Measurements from ENCODE around the gene SYCP2L. TPM values are rescaled to one million over a fixed set of nuclear protein-coding genes. Genes with fewer than 3 reads are reported as not detected.

The SYCP2L gene
- total RNA-seq, 1 experiment from 2014 or later, result 4.9 TPM

DNA sequence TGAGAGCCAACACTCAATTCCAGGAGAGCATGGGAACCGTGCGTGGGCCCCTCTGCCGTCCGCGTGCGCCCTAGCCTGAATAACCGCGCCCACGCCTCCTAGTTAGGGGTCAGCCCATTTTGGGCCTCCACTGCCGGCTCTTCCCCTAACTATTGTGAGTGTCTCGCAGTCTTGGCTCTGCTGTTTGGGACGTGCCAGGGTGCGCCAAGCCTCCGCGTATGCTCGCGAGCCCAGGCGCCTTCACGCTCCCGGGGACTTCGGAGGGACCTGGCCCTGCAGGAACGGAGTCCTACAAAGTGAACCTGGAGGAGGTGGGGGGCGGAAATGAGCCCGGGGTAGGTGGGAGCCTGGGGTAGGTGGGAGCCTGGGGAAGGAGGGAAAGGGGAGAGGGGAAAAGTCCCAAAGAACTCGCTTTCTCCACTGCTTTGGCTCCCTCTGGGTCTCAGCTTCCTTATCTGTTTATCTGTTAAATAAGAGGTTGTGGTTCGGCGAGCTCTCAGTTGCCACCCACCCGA is 4.1 kb upstream of the SYCP2L start:
- no peak for DNase-seq (ENCODE audit: low read depth, low spot score)
- Histone ChIP-seq H3K4me2 (ENCODE audit: low read length) (no peak overlapping the region), H3K36me3 (ENCODE audit: control insufficient read depth in 1 of 2, insufficient read depth in 2 of 2, low read length in 2 of 2) (no peaks in the 10 kb centered on the region), H3K79me2 (ENCODE audit: insufficient read depth, low read length) (no peaks in the 10 kb centered on the region), H4K20me1 (ENCODE audit: insufficient read depth) (no peaks in the 10 kb centered on the region), H3K4me1 (ENCODE audit: control insufficient read depth in 1 of 2, insufficient read depth in 2 of 2, low read length in 2 of 2) (peaks cover 3 to 6% of the 10 kb centered on the region in 2 experiments; a peak in 1 of 4 replicates), H3K27me3 (ENCODE audit: insufficient read depth, low read length) (no peaks in the 10 kb centered on the region), H3K27ac (ENCODE audit: low read depth, low read length) (no peak overlapping the region), H3K9me2 (ENCODE audit: insufficient read depth) (no peaks in the 10 kb centered on the region), H2AFZ (ENCODE audit: low read depth, low read length, poor library complexity, severe bottlenecking) (no peak overlapping the region), H3K9ac (ENCODE audit: low read length) (no peak overlapping the region), H3K9me3 (ENCODE audit: control insufficient read depth in 1 of 2, insufficient read depth in 1 of 2, low read depth in 1 of 2, low read length in 2 of 2) (no peaks in the 10 kb centered on the region), H3K4me3 (replicated peaks in 1 of 2; ENCODE audit: low read depth in 1 of 2, low read length in 2 of 2) (no peak overlapping the region)
- ChIA-PET POLR2A (no interaction called here), CTCF (no interaction called here), RAD21 (ENCODE audit: low non-redundant PET in 1 of 2, low total read pairs in 2 of 2, uncharacterized antibody in 2 of 2, unreplicated experiment in 2 of 2) (no interaction called here)
- intact Hi-C loops (cut with micrococcal nuclease), result no loop called here
- no TSS peak for BruUV-seq (replicated peaks)
- ATAC-seq, result no peak
- TF ChIP-seq CBX3 (IDR thresholded peaks at IDR 0.05; ENCODE audit: low read depth) (no peak), EZH2phosphoT487 (IDR thresholded peaks at IDR 0.05; ENCODE audit: borderline replicate concordance) (no peak), RAD21 (IDR thresholded peaks at IDR 0.05; ENCODE audit: low read depth) (no peak), EZH2 (IDR thresholded peaks at IDR 0.05) (no peak), CEBPB (IDR thresholded peaks at IDR 0.05; ENCODE audit: low read depth) (no peak), SIN3A (IDR thresholded peaks at IDR 0.05; ENCODE audit: low read depth) (no peak), POLR2AphosphoS5 (IDR thresholded peaks at IDR 0.05; ENCODE audit: low read depth, low read length) (no peak), POLR2A (IDR thresholded peaks at IDR 0.05; ENCODE audit: borderline replicate concordance, extremely low read depth, insufficient read depth, insufficient read length) (no peak), EGR1 (IDR thresholded peaks at IDR 0.05; ENCODE audit: low read depth) (no peak), ZNF274 (IDR thresholded peaks at IDR 0.05; ENCODE audit: low read depth, low read length) (no peak), TCF7L2 (IDR thresholded peaks at IDR 0.05; ENCODE audit: borderline replicate concordance, extremely low read depth, insufficient read depth, insufficient read length) (no peak), JUND (IDR thresholded peaks at IDR 0.05) (no peak)
- TF ChIP-seq, protein P1, sequence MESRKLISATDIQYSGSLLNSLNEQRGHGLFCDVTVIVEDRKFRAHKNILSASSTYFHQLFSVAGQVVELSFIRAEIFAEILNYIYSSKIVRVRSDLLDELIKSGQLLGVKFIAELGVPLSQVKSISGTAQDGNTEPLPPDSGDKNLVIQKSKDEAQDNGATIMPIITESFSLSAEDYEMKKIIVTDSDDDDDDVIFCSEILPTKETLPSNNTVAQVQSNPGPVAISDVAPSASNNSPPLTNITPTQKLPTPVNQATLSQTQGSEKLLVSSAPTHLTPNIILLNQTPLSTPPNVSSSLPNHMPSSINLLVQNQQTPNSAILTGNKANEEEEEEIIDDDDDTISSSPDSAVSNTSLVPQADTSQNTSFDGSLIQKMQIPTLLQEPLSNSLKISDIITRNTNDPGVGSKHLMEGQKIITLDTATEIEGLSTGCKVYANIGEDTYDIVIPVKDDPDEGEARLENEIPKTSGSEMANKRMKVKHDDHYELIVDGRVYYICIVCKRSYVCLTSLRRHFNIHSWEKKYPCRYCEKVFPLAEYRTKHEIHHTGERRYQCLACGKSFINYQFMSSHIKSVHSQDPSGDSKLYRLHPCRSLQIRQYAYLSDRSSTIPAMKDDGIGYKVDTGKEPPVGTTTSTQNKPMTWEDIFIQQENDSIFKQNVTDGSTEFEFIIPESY (IDR thresholded peaks at IDR 0.05; ENCODE audit: extremely low read depth, insufficient replicate concordance, low read length), result no peak
- TF ChIP-seq, protein P2, sequence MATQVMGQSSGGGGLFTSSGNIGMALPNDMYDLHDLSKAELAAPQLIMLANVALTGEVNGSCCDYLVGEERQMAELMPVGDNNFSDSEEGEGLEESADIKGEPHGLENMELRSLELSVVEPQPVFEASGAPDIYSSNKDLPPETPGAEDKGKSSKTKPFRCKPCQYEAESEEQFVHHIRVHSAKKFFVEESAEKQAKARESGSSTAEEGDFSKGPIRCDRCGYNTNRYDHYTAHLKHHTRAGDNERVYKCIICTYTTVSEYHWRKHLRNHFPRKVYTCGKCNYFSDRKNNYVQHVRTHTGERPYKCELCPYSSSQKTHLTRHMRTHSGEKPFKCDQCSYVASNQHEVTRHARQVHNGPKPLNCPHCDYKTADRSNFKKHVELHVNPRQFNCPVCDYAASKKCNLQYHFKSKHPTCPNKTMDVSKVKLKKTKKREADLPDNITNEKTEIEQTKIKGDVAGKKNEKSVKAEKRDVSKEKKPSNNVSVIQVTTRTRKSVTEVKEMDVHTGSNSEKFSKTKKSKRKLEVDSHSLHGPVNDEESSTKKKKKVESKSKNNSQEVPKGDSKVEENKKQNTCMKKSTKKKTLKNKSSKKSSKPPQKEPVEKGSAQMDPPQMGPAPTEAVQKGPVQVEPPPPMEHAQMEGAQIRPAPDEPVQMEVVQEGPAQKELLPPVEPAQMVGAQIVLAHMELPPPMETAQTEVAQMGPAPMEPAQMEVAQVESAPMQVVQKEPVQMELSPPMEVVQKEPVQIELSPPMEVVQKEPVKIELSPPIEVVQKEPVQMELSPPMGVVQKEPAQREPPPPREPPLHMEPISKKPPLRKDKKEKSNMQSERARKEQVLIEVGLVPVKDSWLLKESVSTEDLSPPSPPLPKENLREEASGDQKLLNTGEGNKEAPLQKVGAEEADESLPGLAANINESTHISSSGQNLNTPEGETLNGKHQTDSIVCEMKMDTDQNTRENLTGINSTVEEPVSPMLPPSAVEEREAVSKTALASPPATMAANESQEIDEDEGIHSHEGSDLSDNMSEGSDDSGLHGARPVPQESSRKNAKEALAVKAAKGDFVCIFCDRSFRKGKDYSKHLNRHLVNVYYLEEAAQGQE (IDR thresholded peaks at IDR 0.05; ENCODE audit: low read depth), result no peak
